CD4-positive, alpha-beta T cell treated with Interleukin-17A for 1 hour (primary cell): ENCODE results near the gene CRNKL1.
A peak's percentile ranks its signal among the peaks of the same experiment; 100 is the strongest.

Source experiments
- DNase-seq: peaks from one replicate; pipeline ENCODE4 v3.0.0-alpha.2; 2020

The CRNKL1 gene

DNA sequence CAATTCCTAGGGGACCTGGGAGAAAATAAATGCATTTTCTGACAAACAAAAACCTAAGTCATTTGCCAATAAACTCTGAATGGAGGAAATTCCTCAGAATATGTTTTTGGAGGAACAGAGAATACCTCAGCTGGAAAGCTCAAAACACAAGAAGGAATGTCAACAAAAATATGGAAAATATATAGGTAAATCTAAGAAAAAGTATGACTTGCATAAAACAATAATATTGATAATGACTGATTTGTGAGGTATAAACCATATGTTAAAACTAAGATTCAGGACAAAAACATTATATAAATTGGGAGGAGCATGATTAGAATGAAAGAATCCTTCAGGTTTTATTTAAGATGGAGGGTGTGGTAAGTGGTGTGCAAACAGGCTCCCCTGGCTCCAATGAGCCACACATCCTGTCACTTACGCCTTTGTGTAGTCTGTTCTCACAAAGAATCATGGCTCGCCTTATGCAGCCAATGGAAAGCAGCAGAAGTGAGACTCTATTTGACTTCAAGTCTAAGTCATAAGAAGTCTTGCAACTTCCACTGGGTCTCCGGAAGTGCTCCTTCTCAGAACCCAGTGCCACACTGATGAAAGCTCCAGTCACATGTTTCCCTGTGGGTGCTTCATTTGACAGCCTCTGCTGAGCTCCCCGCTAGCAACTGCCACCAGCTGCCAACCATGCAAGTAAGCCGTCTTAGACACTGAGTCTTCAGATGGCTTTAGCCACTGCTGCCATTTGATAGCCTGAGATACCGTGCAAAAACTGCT, 8.2 kb upstream of the CRNKL1 start:
- no peak for DNase-seq

DNA sequence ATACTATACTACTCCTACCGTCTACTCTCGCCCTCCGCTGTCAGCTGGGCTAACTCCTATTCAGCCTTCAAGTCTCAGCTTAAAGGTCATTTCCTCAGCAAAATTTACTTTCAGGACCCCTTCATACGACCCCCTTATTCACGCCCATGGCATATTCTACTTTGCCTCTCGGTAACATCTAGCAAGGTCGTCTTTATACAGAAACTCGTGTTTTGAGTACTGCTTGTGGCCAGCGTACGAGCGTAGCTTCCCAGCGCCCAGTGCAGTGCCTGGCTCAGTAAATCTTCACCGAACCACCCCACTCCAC, 546 bp downstream of the CRNKL1 start:
- no peak for DNase-seq

DNA sequence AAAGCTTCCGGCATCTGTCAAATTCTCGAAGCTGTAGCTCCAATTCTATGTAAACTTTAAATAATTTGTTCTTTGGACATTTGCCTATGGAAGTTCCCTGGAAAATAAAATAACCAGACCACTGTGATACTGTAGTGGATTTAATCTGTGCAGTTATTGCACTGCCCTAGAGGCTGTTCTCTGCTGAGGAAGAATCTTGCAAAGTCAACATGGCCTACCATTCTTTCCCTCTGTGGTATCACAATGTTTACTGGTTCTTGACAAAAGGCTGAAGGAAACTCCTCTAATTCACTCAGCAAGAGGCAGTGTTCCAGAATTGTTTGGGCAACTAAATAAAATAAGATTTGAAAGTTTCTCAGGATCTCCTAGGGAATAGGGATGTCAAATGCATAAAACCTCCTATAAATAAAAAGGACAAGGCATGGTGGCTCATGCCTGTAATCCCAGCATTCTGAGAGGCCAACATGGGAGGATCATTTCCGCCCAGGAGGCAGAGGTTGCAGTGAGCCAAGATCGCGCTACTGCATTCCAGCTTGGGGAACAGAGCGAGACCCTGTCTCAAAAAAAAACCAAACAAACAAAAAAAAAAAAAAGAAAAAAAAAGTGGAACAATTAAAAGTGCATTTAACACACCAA, 12.4 kb downstream of the CRNKL1 start:
- DNase-seq, result no peak

DNA sequence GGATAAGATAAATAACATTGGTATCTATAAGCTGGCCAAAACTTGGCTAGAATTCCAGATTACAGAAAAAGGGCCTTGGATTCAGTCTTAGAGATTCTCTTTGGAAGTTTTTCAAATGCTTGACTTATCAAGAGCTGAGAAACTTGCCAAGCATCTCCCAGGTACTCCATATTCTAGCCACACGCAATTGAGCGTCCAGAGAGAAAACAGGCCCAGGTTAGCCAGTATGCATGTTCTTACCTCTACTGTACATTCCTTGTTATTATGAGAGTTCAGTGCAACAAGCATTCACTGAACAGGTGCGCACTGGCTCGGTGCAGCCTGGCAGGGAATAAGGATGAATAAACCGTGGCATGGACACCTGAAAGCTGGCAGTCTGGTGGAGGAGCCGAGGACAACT, 13.7 kb downstream of the CRNKL1 start:
- no peak for DNase-seq

DNA sequence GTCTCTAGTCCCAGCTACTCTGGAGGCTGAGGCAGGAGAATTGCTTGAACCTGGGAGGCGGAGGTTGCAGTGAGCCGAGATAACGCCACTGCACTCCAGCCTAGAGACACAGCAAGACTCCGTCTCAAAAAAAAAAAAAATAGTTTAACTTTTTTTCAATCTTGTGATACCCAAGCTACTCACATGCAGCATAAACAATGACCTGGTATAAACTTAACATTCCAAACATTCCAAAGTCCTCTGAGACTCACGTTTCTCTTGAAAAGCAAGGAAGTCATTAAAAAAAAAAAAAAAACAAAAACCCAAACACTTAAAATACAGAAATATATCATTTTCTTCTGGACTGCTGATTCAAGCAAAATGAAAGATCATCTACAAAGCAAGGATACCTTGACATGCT, 14.3 kb downstream of the CRNKL1 start:
- DNase-seq, result no peak

DNA sequence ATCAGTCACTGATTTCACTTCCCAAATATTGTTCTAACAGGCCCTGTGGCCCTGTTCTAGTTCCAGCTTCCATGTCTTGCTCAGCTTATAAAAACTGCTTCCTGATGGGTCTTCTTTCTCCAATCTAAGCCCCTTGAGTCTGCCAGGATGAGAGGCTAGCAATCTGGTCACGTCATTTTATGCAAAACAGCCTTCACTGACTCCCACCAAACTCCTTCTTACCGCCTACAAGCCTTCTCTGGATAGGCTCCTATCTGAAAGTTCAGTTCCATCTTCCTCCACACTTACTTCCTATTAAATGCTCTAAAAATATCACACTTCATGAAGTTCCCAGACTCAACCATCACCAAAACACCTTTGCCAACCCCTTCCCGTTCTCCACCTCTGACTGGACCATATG, 15.5 kb downstream of the CRNKL1 start:
- DNase-seq, result no peak

DNA sequence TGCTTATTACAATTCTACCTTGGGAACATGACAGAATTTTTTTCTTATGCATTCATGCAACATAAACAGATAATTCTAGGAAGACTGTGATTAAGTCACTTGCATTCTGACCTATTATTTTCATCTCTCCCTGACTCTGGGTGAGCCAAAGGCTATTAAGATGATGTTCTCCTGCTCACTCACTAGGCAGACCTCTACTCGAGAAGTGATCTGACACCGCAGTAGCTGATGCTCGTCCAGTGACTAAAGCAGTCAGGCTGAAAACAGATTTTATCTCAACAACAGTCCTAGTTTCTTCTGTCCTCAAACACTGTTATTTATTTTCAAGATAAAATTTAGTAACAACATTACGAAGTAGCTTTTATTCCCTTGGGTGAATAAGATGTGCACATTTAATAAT, 17.8 kb downstream of the CRNKL1 start:
- DNase-seq, result no peak

DNA sequence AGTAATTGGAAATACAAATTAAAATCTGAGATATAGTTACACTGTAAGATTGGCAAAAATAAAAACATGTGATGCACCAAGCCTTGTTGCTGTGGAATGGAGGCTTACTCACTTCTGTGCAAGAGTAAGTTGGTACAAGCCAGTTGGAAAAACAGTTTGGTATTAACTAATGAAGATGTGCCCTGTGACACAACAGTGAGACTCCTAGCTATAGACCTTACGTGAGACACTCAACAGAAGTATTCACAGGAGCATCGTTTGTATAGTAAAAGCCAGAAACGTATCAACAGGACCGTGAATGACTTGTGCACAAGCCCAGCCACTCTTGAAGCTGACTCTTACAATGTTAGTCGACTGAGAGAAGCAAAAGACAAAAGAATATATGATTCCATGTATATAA, 20.5 kb downstream of the CRNKL1 start:
- DNase-seq, result no peak

DNA sequence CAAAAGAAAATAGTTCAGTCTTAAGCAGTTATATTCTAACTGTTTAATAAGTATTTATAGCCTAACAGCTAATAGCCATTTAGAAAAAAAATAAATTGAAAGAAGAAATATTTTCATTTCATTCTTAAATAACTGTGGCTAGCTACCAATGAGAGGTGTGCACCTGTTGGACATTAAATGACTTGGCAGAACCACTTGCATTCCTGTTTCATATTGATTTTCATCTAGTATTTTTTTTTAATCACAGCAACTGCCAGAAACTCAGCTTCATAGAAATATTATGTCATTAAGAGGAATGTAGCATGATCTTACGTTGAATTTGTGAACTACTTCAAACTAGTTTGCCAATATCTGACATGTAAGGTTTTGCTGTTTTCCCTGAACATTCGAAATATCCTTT, 25.0 kb downstream of the CRNKL1 start:
- no peak for DNase-seq

DNA sequence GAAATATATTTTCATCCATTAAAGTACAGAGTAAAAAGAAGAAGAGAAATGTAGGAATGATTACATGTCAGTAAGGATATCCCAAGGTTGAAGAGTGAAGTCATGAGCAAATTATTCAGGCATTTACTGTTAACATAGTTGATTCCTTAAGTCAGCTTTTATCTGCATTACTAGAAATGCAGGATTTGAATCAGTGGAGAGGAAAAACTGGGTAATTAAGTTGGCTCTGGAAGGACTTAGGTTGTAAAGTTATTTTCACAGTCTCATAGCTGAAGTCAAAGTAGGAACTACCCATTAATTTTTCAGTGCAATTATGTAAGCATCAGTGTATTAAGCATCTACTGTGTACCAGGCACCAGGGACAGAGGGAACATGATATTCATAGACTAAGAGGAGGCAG, 27.3 kb downstream of the CRNKL1 start:
- no peak for DNase-seq

DNA sequence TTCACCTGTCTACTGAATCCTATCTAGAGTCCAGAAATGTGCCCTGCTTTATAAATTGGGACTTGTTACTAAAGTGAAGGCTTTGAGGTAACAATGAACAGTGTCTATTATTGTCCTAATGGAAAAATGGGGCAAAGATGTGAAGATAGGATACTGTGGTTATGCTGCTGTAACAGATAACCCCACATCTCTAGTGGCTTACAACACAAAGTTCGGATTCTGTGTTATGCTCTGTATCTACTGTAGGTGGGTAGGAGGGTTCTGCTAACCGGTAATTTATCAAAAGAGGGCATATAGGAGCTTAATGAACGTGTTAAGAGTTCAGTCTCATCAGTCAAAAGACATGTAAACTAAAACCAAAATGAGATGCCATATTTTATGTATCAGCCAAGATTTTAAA, 28.9 kb downstream of the CRNKL1 start:
- no peak for DNase-seq

DNA sequence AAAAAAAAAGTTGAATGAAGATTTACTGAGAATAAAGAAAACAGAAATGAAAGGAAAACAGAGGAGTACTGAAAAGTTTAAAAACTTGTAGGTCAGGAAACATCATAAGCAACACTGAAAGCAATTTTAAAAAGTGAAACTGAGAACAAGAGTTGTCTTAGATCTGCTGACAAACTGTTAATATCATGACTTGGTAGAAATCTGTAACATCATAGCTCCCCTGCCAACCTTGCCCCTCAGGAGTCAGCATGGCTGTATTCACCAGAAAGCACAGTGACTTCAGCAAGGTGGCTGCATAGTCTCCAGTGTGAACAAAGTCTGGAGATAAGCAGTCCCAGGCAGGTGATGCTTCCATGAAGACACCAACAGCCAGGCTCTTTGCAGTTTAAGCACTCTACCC, 29.8 kb downstream of the CRNKL1 start:
- no peak for DNase-seq

DNA sequence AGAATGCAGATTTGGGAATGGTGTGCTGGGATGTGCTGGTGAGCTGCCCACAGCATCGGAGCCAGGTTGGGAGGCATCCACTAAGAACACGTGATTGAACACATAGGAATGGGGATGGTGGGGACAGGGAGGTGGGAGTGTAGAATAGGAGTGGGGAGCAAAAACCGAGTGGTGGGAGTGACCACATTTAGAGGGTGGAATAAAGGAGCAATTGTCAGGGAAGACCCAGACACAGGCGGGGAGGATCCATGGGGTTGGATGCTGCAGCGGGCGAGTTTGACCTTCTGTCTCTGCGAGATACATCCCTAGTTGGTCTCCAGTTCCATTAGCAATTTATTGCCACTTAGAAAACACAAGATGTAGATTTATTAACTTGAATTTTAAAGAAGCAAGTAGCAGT, 30.4 kb downstream of the CRNKL1 start:
- DNase-seq, result no peak

DNA sequence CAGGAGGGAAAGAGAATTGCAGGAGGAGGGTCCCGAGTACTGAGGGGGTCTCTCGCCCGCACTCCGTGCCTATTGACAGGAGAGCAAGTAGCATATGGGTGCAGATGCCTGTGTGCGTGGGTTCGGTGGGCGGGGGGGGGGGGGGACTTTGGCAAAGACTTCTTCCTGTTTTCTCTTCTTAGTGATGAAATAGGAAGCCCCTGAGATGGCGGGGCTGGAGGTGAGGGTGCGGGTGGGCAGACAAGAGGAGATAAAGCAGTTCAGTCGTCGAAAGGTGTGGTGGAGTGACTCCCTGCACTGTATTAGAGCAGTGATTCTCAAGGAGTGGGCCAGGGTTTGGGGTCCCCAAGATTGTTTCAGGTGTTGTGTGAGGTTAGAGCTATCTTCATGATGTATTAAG, 31.4 kb downstream of the CRNKL1 start:
- DNase-seq, result no peak

DNA sequence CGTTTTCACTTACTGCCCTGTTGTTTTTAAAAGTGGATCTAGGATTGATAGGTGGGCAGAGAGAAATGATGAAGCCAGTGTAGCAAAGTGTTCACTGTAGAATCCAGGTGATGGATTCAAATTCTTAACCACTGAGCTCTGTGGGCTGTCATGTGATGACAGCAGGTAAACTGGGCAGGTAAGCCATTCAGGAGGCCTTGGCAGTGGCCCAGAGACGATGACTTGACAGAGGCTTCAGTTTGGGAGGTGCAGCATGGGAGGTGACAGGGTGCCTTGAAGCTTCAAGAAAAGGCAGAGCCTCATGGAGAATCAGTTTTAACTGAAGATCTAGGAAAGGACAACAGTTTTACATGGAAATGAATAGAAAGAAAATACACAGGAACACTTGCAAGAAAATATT, 33.1 kb downstream of the CRNKL1 start:
- no peak for DNase-seq

DNA sequence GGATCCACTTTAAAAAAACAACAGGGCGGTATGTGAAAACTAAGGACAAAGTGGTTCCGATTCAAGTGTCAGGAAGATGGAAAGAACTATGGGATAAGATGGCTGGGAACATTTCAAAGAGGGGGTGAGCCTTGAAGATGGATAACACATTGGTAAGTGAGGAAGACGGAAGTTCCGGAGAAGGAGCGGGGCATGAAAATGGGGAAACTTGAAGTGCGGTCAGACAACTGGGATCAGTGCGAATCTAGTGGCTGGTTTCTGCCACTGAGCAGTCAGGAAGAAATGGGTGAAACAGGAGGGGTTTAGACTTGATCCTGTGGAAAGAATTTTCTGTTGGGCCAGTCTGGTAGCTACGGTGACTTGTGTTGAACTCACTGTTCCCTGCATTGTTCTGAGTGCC, 33.9 kb downstream of the CRNKL1 start:
- no peak for DNase-seq

DNA sequence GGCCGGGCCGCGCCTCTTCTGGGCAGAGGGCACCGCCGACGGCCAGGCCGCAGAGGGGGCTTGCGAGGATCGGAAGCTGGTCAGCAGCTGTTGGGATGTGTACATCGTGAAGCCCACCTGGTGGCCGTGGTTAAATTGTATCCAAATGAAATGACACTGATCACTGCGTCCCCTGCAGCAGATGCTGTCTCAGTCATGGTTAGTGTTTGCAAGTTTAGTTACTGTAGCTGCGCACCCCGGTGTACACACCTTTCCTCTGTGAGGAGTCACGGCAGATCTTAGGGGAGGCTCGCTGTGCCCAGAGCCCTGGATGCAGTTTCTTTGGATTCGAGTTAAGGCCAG, 34.5 kb downstream of the CRNKL1 start:
- DNase-seq, result peak; percentile 10

DNA sequence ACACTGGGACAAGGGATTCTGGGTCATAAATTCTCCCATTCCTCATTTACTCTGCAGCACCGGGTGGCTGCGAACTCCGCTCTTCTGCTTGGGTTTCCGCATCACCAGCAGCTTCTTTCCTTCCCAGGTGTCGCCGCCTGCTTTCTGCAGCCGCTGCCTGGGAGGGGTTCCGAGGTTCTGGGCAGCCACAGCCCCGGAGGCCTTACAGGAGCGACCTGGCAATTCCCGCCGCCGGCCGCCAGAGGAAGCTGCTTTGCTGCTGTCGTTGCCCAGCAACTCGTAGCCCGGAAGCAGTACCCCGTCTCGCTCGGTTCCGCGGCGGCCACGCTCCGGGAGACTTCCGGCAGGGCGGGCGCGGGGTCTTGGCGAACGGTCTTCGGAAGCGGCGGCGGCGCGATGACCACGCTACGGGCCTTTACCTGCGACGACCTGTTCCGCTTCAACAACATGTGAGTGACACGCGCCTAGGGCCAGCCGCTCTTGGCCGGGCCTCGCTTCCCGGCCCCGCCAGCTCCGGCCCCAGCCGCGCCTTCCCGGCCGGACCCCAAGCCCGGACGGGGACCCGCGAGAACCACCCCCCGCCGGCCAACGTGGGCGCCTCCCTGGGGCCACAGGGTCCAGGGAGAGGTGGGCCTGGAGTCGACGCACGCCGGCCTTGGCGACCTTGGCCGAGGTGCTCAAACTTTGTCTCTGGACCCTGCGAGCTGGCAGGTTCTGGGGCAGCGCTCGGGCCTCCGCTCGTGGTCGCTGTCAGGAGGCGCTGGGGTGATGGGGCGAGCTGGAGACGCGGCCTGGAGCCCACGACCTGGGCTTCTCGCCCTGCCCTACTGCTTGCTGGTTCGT, 35.0 kb downstream of the CRNKL1 start, which contains the start of gene NAA20:
Gene NAA20, plus strand, starts transcription at position 362 of the 843 bp plus-strand sequence. Its CDS starts 35 bp downstream, at position 397.
- peak; percentile 91 for DNase-seq

DNA sequence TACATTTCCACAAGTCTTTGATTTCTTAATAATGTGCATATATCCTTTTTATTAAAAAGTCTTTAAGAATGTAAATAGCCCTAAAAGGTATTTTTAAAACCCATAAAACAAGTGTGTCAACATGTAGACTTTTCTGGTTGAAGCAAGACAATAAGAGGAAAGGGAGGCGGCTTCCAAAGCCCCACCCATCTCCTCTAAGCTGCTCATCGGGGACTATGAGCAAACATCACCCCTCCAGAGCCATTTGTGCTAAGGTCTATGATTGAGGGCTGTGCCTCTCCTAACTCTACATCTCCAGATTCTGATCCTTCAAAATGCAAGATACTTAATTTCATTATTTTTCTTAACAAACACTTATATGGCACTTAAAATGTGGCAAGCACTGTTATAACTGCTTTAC, 37.6 kb downstream of the CRNKL1 start:
- DNase-seq, result no peak

DNA sequence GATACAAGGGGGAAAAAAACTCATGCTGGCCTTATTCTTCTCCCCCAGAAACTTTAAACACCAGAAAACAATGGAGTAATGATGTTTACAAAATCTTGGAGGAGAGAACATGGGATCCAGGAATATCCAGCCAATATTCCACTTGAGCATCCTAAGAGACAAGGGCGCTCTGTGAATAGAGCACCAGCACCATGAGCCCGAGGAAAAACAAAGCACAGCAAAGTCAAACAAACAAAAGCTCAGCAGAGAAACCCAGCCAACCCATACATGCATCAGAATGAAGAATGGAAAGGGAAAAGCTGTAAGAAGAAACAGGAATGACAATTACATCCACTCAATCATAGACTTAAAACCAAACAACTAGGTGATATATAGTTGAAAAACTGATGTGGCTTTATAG, 39.7 kb downstream of the CRNKL1 start:
- no peak for DNase-seq

DNA sequence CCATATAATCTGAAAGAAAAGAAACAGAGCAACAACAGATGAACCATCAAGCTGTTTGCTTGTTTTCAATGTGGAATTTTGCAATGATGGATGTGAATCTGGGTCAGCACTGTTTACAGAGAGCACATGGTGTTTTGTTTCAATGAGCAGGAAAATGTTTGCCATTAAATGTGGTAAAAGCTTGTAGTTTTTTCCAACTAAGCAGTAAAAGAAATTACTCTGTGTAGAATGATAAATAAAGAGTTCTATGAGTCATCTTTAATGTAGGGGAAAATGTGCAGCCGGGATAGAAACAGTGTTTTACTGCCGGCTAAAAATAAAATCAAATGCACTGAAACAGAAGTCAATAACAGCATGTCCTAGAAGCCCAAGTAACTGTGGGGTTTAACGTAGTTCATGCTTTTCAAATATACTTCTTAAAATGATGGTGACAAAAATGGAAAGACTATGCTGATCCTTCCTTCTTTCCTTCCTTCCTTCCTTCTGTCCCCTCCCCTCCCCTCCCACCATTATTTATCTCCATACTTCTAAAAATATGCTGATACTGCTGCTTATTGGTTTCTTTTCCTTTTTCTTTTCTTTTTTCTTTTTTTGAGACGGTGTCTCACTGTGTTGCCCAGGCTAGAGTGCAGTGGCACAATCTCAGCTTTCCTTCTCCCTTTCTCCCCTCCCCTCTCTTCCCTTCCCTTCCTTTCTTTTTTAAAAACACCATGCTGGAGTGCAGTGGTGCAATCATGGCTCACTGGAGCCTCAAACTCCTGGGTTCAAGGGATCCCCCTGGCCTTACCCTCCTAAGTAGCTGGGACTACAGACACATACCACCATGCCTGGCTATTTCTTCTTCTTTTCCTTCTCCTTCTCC, 41.4 kb downstream of the CRNKL1 start:
- no peak for DNase-seq

DNA sequence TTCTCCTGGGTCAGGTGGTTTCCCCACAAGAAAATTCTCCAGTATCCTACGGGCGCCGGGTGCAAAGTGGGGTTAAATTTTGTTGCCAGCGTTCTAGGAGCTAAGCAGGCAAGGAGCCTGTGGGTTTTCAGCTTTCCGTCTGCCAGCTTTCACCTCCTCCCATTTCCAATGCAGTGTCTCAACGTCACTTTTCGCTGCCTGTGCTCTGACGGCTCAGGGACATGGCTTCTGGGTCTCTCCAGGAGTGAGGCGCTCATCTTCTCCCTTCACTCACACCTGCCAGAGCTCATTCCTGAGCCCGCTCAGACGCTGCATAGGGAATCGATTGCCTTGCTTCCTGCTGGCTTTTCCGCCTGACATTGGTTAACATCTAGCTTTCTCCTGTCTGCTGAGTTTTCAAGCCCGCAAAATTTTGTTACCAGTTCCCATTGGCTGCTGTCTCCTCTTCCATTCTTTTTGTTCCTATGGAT, 42.4 kb downstream of the CRNKL1 start:
- no peak for DNase-seq

DNA sequence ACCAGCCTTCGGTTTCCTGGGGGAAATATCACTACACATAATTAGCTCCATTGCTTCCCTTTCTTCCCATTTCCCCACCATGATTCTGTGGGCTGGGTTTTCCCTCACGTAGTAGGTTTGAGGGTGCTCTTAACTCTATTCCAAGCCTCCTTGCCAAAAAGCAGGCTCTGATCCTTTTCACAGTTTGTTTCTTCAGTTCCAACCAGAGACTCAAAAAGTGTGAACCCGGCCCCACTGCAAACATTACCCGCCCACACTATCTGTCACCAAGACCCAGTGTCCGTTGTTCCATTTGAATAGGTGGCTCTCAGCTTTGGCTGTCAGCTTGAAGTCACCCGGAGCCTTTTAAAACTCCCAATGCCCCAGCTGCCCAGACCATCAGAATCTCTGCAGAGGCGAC, 46.9 kb downstream of the CRNKL1 start:
- no peak for DNase-seq
